HG02885 (cell line): ENCODE measurements around the gene PDE10A.
"Not testable (repeated sequence)": the region's sequence is repeated elsewhere in the genome, so short reads cannot be mapped to it uniquely, and the experiment has no call there.

Source experiments
- ATAC-seq: cut with Tn5 transposase; IDR thresholded peaks from one replicate; pipeline ENCODE4 v1.9.1; 2021; ENCODE audit warnings: mild to moderate bottlenecking; ENCODE audit not compliant: unreplicated experiment, poor library complexity

PDE10A gene

DNA sequence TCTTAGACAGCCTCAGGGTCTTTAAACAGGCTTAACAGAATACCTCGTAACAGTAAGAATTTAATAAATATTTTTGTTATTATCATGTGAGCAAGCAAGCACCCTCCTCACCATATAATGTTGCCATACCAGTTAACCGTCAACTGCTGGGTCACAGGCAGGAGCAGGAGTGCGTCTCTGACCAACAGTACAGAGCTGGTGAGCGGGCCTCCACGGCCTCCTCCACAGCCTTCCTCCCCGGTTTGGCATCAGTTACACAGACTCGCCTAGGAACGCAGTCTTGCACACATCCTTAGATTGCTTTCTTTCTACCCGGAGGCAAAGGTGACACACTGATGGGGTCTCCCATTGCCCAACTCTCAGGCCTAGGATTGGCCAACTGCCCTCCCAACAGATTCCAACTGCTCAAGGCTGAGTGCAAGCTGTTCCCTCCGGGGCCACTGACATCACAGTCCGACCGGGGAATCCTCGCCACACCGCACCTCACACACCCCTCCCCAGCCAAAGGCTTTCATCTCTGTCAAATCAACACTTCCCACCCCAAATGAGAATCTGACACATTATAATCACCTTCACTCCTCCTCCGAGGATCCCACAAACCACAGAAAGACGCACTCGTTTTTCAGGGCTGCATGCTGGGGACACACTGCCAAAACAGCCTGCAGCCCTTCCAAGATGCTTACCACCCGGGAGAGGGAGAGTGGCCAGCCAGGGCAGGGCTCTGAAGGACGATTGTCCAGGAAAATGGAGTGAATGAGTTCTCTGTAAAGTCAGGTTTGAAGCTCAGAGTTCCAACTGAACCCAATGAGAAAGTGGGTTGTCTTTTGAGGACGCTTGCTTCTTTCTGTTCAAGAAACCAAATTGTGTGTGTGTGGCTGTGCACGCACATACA is 63.2 kb downstream of the PDE10A start:
- ATAC-seq = no peak

DNA sequence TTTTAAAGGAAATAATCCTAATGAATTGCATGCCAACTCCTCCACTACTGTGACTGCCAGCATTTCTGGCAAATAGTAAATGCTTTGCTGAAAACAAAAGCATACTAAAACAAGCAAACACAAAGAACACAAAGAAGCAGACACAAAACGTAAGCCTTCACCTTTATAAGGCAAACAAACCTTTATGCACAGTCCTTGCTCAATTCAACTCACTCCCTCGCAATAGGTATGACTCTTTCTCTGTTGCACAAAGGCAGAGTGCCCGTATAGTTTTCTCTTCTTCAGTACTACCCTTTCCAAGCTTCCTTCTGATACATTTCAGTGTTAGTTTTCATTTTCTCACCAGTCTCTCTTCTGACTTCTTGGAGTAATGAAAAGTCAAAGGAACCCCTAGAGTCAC is 63.9 kb downstream of the PDE10A start:
- ATAC-seq = no peak

DNA sequence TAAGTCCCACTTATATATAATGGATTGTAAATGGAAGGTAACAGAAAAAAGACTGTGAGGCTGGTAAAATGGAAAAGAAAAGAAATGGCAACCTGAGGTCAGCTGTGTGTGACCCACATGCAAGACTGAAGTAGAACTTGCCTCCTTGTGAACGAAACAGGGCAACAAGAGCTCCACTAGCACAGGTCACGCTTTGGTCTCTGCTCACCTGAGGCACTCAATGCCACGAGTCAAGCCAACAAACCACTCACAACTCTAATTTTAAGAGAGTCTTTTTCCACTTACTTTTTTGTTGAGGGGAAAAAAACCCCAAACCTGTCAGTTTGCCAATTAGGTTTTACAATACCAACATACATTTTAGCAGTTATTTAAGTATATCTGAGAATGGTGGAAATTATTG is 65.2 kb downstream of the PDE10A start:
- no peak for ATAC-seq

DNA sequence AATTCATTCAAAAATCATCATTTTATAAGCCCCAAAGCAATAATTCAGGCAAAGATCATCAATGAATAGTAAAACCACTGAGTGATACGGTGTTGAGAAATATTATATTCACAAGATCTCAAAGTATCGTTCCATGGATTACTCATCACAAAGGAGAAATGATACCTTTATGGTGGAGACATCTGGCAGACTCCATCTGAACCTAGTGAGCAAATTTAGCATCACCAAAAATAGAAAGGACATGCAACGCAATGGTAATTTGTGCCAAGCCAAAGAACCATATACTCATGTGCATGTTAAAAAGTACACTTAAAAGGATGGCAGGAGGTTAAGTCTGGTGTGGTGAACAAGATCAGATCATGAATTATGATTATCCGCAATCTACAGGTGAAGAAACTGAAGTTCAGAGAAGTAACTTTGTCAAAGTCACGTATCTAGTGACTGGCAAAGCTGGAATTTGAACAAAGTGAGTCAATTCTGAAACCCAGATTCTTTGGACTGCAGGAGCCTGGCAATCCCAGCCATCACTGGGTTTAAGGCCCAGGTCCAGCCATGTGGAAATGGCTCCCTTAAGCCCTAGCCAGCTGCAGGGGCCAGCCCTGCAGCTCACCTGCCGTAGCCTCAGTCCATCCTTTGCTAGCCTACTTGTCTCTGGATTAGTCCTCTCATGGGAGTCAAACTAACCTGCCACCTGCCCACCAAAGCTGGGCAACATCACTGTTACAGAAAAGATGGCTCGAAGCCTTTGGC is 68.3 kb downstream of the PDE10A start:
- no peak for ATAC-seq

DNA sequence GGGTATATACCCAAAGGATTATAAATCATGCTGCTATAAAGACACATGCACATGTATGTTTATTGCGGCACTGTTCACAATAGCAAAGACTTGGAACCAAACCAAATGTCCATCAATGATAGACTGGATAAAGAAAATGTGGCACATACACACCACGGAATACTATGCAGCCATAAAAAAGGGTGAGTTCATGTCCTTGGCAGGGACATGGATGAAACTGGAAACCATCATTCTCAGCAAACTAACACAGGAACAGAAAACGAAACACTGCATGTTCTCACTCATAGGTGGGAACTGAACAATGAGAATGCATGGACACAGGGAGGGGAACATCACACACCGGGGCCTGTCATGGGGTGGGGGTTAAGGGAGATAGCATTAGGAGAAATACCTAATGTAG is 70.1 kb downstream of the PDE10A start:
- not testable (repeated sequence) for ATAC-seq

DNA sequence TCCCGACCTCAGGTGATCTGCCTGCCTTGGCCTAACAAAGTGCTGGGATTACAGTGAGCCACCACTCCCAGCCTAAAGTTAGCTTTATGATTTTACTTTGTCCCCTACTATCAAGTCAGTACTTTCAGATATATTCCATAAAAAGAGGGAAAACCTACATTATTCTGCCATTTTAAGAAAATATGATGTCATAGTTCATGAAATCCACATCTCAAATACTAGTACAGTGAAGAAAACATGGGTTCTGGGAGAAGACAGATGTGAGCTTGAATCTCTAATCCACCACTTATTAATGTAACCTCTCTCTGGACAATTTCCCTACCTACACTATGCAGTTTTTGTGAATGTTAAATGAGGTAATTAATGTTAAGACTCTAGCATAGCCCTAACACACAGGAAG is 74.5 kb downstream of the PDE10A start:
- no peak for ATAC-seq

DNA sequence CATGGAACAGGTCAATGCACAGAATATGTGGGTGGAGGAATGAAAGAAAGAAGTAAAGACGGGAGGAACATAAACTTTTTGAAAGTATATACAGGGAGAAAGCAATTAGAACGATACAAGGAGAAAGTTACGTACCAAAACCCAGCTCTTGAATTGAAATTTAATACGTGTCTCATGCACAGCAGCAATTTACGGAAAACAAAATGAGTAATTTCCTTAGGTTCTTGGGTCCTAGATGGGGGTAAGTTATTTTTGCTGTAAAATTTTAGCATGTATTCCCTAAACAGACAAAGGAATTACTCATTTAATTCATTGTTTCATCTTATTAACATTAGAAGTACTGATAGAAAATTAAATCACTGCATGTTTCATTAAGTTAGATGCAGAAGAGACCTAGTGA is 75.8 kb downstream of the PDE10A start:
- ATAC-seq = no peak

DNA sequence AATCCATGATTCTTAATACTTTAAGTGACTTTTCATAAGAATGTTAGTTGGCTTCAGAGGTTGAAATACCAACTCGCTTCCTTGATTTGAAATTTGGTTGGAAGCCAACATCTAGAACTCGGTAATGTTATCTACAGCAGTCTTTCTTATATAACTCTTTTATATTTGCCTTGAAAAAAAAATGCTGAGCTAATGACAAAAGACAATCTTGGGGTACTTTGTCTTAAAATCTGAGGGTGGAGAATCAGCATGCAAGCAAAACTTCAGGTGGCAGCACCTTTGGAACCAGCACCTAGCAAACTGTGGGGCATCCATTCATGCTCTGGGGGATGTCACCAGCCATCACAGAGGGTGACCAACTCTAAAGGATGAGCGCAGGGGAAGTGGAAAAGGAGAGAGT is 76.3 kb downstream of the PDE10A start:
- ATAC-seq = no peak

DNA sequence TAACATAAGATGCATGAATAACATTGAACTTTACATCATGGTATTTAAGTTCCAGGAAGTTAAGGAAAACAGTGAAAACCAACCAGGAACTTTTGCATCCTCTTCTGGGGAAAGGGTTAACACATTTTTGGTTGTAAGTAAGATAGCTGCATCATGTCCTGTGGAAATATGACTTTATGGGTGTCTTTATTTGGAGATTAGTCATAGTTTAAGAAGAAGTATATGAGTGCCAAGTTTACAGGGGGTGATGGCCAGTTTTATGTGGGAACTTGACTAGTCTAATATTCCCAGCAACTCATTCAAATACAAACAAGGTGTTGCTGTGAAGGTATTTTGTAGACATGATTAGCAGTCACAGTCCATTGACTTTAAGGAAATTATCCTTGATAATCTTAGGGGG is 78.0 kb downstream of the PDE10A start:
- ATAC-seq = no peak

DNA sequence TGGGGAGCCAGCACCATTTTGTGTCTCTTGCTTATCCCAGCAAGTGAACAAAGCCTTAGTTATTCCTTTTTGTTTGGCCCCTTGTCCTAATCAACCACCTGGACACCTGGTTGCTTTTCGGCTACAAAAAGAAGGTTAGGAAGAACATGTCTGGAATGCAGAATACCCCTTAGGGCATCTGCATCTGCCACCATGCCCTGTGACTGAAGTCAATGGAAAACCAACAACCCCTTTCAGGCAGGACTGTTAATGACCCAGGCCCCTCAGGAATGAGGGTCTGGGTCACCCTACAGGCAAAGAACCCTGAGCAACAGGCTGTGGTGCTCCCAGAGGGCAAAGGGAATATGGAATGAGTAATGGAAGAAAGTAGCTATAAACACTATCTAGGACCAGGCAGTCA is 78.5 kb downstream of the PDE10A start:
- ATAC-seq = no peak

DNA sequence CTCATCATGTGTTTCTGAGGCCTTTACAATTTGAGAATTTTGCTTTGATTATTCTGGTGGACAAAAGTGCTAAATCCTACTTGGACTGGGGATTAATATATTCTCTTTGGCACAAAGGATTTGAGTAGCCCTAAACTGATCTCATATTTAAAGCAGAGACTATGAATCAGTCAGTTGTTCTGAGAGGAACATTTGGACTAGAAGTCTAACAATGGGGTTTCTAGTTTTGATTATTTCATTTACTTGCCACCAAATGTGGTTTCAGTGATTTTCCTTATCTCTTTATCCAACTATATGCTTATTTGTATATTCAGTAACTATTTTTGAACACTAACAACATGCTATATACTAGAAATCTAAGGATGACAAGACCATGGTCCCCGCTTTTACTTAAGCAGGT is 81.4 kb downstream of the PDE10A start:
- no peak for ATAC-seq

DNA sequence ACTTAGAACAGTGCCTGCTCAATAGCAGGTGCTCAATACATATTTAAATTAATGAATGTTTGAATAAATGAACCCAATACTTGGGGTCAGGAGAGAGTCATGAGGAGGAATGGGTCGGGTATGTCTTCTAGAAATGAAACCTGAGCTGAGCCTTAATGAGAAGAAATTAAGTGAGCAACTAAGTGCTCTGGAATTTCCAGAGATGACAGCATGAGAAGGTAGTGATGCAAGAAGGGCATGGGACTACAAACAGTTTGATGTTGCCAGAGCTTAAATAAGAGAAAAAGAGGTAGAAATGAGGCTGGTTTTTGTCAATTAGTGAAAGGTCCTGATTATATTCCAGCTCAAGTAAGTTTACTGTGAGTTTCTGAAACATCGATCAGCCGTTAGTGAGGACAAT is 82.9 kb downstream of the PDE10A start:
- ATAC-seq = no peak

DNA sequence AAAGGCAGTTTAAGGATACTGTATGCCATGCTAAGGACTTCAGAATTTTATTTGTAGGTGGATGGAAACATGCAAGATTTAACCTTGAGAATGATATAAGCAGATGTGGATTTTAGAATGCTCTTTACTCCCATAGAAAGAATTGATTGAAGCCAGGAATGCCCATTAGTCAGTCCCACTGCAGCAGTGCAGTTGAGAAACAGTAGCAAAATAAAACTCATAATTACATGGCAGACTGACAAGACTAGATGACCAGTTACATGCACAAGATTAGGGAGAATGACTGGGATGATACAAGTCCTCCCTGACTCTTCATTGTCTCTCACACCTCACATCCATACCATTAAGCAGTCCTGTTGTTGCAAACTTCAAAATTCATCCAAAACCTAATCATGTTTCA is 83.9 kb downstream of the PDE10A start:
- no peak for ATAC-seq

DNA sequence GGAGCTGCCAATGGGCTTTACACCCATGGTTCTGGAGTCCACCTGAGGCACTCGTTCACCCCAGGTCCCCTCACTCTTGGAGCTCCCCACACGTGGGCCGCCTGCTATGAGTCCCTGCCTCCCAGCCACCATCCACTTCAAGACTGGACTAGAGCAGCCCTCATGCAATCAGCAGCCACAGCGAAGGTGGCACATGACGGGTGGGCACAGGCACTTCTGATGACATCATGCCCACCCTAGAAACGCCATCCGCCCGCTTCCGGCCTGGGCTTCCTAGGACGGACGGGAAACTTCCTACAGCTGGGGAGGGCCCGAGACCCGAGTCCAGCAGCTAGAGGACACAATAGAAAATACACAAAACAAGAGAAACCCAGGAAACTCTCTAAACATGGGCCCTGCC is 85.5 kb downstream of the PDE10A start:
- no peak for ATAC-seq

DNA sequence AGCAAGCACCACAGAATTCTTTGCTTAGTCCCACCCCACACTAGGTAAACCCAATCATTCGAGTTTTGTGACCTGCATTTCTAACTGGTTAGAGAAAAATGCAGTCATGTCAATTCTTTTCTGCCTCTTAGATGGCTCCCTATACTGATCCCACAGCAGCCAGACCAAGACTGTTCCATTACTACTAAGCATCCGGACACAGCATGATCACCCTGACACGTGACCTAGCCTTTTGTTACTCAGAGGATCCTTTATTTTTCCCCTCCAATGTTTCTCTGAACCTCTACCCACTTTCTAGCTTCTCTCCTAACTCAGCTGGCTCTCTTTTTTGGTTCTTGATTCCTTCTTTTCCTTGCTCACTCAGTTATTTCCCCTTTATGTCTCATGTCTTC is 87.9 kb downstream of the PDE10A start:
- no peak for ATAC-seq

DNA sequence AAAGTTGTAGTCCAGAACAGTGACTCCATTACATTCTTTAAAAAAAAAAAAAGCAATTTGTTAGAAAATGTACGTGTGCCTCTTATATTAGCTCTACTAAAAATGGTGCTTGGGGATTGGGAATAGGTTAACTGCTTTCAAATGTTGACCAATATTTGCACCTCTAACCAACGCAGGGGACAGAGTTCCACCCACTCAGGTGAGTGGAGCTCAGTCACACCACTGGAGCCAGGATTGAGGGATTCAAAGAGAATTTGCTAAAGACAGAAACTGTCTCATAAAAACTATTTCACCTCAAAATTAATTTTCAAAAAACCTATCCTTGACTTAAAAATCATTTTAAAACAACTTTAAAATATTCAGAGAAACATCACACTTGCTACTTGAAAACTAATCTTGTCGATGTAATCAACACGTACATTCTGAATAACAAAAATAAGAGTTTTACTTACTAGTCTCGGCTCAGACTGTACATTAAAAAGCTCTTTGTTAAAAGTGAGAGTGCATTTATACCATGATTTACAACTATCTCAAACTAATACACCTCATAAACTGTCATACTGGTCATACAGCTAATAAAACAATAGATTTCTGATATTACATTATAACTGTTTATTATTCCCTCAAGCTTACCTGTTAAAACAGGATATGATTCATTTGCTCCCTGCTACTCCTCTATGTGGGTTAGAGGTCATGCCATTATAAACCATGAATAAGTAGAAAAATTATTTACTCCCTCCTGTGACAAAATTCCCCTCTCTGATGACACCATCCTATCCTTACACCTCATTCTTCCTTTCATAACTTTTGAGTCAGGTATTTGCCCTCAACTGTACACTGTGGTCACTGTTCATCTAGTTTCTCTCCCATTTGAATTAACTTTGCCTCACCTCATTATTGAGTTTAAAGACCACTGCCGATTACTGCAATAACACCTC is 88.6 kb downstream of the PDE10A start:
- no peak for ATAC-seq

DNA sequence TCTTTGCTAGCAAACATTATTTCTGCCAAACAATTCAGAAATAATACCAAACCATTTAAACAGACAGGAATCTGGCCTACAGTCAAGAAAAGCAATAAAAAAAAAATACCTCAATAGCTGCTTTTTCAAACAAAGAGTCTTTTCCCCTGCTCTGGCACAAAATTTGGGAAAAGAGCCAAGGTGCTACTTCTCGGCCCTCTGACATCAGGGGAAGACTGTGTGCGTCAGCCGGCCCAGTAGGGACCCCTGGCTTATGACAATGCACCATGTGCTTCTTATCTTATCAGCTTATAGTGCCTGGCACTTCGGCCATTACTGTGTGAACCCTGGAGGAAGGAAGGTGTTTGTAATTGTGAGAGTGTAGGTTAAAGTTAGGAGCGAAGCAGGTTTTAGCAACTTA is 89.4 kb downstream of the PDE10A start:
- no peak for ATAC-seq

DNA sequence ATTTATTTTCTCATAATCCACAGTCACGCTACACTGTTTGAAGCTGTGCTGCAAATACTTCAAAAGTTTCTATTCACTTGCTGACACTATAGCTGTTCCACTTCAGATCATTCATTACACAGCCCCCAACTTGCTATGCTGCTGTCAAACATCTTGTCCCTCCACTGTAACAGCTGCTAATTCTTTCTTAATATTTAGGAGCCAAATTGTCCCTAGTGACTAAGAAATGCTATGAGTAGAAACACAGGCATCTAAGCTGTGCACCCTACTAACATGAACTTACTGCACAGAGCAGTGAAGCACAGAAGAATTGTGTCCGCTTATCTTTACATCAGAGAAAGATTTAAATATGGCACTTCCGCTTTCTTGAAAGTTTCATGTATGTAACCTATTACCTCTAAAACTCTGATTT is 91.3 kb downstream of the PDE10A start:
- peak; percentile 89 for ATAC-seq

DNA sequence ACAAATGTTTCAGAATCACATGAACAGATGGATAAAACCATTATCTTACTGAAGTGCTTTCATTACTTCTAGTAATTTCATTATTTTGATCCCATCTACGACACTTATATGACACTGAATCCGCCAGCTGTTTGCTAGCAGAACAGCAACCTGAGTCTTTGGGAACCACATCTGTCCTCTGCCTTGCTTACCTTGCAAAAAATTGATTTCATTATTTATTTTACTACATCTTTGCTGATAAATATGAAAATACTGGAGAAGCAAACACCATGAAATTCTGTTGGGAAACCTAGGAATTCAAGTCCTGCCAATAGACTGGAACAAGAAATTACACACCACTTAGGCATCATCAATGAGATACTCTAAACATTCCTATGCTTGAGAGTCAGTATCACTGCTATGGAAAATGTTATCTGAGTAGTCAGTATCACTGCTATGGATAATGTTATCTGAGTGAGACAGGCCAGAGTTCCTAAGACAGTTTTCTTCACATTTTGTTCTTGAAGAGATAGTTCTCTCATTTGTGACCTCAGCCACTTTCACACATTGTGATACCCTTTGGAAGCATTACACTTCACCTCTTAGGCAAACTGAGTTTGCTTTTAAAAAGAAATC is 91.9 kb downstream of the PDE10A start:
- no peak for ATAC-seq

DNA sequence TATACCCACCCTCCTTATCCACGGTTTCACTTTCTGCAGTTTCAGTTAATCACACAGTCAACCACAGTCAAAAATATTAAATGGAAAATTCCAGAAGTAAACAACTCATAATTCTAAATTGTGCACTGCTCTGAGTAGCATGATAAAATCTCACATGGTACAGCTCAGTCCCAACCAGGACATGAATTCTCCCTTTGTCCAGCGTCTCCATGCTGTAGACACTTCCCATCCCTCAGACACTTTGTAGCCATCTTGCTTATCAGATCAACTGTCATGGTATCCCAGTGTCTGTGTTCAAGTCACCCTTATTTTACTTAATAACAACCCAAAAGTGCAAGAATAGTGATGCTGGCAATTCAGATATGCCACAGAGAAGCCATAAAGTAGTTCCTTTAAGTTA is 94.7 kb downstream of the PDE10A start:
- ATAC-seq = no peak
